Fibroblast of lung (primary cell): Measurements from ENCODE around the gene VIPR2.

Experiments
- EZH2 ChIP-seq: IDR thresholded peaks from 2 replicates; pipeline ENCODE4 v1.5.1; 2012; ENCODE audit warnings: low read length, control low read depth, mild to moderate bottlenecking; ENCODE audit errors: missing control alignments
- TF ChIP-seq, protein P1 (sequence below), 2 donors: IDR thresholded peaks in 1 of 2; conservative IDR thresholded peaks in 1 of 2; 1 replicate in 1 of 2; 2 replicates in 1 of 2; pipeline ENCODE4 v1.5.1; 2011 to 2012; ENCODE audit warnings: low read length in 2 of 2, control low read depth in 1 of 2, inconsistent platforms in 1 of 2, low read depth in 1 of 2, mild to moderate bottlenecking in 1 of 2

DNA sequence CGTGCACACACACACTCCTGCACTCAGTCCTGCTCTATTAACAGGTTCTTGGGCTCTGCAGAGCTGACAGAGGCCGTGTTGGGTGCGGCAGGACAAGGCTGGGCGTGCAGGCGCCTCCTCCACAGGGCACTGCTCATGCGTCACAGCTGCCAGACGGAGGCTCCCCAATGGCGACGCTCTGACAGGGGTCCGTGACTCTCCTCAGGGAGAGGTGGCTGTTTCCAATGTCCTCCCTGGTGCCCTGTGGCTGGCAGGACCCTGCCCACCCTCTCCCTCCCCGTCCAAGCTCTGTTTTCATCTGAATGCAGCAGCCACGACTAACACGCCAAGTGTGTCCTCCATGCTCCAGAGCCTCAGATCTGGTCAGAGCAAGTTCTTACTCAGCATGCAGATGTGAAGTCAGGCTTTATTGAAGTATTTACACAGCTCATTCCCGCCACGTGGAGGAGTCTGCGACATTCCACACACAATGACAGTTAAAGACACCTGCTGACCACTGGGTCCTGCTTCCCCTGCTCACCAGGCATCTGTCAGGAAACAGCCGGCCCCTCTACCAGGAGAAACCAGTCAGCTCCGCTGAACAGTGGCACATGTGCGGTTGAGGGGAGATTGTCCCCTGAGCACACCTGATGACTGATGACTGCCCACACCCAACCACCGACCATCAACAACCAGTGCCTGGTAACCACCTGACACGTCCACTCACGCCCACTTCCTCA, 116.7 kb downstream of the VIPR2 start:
- TF ChIP-seq, protein P1, sequence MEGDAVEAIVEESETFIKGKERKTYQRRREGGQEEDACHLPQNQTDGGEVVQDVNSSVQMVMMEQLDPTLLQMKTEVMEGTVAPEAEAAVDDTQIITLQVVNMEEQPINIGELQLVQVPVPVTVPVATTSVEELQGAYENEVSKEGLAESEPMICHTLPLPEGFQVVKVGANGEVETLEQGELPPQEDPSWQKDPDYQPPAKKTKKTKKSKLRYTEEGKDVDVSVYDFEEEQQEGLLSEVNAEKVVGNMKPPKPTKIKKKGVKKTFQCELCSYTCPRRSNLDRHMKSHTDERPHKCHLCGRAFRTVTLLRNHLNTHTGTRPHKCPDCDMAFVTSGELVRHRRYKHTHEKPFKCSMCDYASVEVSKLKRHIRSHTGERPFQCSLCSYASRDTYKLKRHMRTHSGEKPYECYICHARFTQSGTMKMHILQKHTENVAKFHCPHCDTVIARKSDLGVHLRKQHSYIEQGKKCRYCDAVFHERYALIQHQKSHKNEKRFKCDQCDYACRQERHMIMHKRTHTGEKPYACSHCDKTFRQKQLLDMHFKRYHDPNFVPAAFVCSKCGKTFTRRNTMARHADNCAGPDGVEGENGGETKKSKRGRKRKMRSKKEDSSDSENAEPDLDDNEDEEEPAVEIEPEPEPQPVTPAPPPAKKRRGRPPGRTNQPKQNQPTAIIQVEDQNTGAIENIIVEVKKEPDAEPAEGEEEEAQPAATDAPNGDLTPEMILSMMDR (conservative IDR thresholded peaks at IDR 0.05 in 1 of 2, IDR thresholded peaks at IDR 0.05 in 1 of 2; ENCODE audit: low read depth in 1 of 2, low read length in 2 of 2) = no peak
- TF ChIP-seq EZH2 = no peak
